Activated T-helper 17 cell treated with anti-CD3 and anti-CD28 coated beads, Interleukin-2, amount 50 U/mL, for 72 hours (primary cell): ENCODE results near the gene INSRR. TPM values are rescaled to one million over a fixed set of nuclear protein-coding genes. Genes with fewer than 3 reads are reported as not detected.

Experiments
- ATAC-seq: fragments of 150-1000 bp; cut with Tn5 transposase; replicated peaks from 2 replicates; pipeline ENCODE4 v1.10.0; 2021; ENCODE audit warnings: mild to moderate bottlenecking, moderate library complexity
- H3K27ac Mint-ChIP-seq: one replicate; pipeline ENCODE4 v1.8.0; 2022; ENCODE audit warnings: mixed read lengths
- H3K27me3 Mint-ChIP-seq: one replicate; pipeline ENCODE4 v1.8.0; 2022; ENCODE audit warnings: mixed read lengths
- H3K36me3 Mint-ChIP-seq: one replicate; pipeline ENCODE4 v1.8.0; 2022; ENCODE audit warnings: low read depth, mild to moderate bottlenecking, mixed read lengths
- H3K4me1 Mint-ChIP-seq: one replicate; pipeline ENCODE4 v1.8.0; 2022; ENCODE audit warnings: mixed read lengths
- H3K4me3 Mint-ChIP-seq: one replicate; pipeline ENCODE4 v1.8.0; 2022; ENCODE audit warnings: mild to moderate bottlenecking, mixed read lengths
- H3K9me3 Mint-ChIP-seq: one replicate; pipeline ENCODE4 v1.8.0; 2022; ENCODE audit warnings: mixed read lengths
- total RNA-seq, 2 donors: library from RNA; stranded (reverse); gene quantifications; one replicate each; pipeline ENCODE4 v1.2.3, GENCODE V29; 2022

INSRR gene
- total RNA-seq, 2 donors from 2014 or later, result 0.04 to 0.66 TPM

DNA sequence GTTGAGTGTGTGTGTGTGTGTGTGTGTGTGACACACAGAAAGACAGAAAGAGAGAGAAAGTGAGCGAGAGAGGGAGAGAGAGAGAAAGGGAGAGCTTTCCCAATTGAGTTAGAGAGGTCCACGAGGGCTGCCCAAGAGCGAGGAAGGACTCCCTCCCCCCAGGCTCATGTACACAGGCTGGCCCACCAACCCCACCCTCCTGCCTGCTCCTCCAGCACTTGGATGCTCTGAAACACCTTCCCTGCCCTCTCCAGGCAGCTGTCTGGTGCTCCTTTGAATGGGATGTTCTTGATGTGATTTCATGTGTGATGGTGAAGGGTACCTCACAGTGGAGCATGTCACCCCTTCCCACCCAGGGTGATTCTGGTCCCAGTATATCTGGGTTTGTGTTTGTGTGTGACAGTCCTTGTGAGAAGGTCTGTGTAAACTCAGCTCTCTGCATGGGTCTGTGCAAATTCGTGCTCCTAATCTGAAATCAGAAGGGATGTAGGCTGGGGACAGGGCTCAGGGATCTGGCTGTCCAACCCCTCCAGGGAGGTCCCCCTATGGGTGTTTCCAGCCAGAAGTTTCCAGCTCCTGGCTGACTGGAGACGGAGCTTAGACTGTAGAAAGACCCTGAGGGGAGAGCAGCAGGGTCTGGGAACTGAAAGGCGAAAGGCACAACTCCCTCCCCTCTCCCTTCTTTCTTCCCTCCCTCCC lies 27.8 kb upstream of the INSRR start:
- Mint-ChIP-seq H3K4me1 (no peaks in the 10 kb centered on the region), H3K36me3 (no peaks in the 10 kb centered on the region), H3K27ac (peak overlapping the region; percentile 54), H3K9me3 (no peaks in the 10 kb centered on the region), H3K27me3 (peaks cover 36% of the 10 kb centered on the region), H3K4me3 (no peak overlapping the region)
- ATAC-seq, result no peak

DNA sequence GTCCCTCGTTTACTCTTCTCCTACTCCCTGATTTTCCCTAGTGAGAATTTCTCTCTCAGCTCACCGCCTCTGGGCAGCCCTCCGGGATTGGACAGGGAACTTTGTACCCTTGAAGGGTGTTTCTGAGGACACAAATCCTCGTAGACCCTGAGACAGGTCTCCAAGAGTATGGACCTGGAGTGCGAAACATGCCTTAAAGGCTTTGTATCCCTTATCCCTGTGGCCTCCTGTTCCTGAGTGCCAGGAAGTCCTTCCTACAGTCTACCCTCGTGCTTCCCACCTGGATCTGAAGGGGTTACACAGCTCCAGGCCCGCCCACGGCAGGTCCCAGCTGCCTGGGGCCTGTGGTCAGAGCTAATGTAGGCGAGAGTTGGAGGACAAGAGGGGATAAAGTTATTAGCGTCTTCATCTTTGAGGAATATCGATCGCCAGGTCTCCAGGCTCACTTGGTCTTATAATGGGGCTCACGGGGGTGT lies 27.0 kb upstream of the INSRR start:
- H3K4me3 Mint-ChIP-seq, result no peak overlapping the region
- no peaks in the 10 kb centered on the region for H3K36me3 Mint-ChIP-seq
- H3K27ac Mint-ChIP-seq, result peak overlapping the region; percentile 54
- no peaks in the 10 kb centered on the region for H3K4me1 Mint-ChIP-seq
- no peak for ATAC-seq
- H3K9me3 Mint-ChIP-seq, result no peaks in the 10 kb centered on the region
- H3K27me3 Mint-ChIP-seq, result peaks cover 34% of the 10 kb centered on the region

DNA sequence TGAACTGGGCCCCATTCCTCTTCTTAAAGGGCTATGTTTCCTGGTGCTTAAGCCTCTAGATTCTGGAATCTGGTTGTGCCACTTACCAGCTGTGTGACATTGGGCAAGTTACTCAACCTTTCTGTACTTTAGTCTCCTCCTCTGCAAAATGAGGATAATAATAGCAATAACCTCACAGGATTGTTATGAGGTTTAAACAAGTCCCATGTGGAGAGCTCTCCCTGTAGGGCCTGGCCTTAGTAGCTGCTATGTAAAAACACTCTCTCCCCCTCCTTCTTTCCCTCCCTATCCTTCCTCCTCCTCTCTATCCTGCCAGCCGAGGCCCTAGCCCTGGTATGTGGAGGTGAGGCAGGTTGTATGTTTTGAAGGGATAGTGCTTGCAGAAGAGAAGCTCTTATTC lies 26.4 kb upstream of the INSRR start:
- H3K27me3 Mint-ChIP-seq, result peaks cover 40% of the 10 kb centered on the region
- H3K4me3 Mint-ChIP-seq, result no peak overlapping the region
- no peaks in the 10 kb centered on the region for H3K36me3 Mint-ChIP-seq
- no peak for ATAC-seq
- H3K27ac Mint-ChIP-seq, result no peak overlapping the region
- H3K9me3 Mint-ChIP-seq, result no peaks in the 10 kb centered on the region
- H3K4me1 Mint-ChIP-seq, result no peaks in the 10 kb centered on the region

DNA sequence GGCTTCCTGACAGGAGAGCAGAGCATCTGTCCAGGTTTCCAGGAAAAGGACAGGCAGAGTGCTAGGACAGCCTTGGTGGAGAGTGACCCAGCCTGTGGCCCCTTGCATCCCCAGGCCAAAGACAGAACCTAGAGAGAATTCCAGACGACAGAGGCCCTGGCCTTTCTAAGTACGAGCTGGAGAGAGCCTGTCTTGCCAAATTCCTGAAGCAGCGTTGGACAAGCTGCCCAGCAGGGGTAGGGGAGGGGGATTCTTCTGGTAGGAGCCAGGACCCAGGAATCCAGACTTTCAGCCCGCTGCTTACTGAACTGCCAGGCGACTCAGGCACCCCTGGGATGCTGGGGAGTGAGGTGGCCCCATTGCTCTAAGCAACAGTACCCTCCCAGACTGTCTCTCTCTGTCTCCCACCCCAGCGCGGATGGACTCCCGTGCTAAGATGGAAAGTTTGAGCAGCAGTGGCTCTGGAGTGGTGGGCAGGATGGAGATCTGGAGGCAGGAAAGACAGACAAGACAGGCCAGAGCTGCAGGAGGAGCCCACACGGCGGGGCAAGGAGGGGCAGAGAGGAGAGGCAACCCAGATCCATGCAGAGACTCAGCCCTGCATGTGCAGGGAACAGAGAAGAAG lies 25.8 kb upstream of the INSRR start:
- no peaks in the 10 kb centered on the region for H3K9me3 Mint-ChIP-seq
- no peak overlapping the region for H3K4me3 Mint-ChIP-seq
- no peak overlapping the region for H3K27ac Mint-ChIP-seq
- no peaks in the 10 kb centered on the region for H3K4me1 Mint-ChIP-seq
- H3K36me3 Mint-ChIP-seq, result no peaks in the 10 kb centered on the region
- ATAC-seq, result no peak
- H3K27me3 Mint-ChIP-seq, result peaks cover 42% of the 10 kb centered on the region

DNA sequence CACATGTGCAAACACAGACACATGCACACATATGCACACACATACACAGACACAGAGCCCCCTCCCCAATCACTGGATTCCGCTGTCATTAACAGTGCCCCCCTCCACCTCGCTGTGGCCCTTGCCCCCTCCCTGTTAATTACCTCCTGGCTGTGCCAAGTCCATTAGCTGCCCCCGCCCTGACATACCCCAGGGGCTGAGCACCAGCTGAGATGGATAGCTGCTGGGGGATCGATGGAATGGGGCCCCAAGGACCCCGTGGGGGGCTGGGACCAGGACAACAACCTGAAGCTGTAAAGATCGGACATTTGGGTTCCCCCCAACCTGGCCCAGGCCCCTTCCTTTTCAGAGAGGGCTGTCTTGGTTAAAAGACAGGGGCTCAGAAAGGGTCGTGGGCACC lies 25.0 kb upstream of the INSRR start:
- H3K9me3 Mint-ChIP-seq, result no peaks in the 10 kb centered on the region
- H3K4me3 Mint-ChIP-seq, result no peak overlapping the region
- H3K4me1 Mint-ChIP-seq, result no peaks in the 10 kb centered on the region
- no peak overlapping the region for H3K27ac Mint-ChIP-seq
- H3K27me3 Mint-ChIP-seq, result peaks cover 42% of the 10 kb centered on the region
- ATAC-seq, result no peak
- no peaks in the 10 kb centered on the region for H3K36me3 Mint-ChIP-seq

DNA sequence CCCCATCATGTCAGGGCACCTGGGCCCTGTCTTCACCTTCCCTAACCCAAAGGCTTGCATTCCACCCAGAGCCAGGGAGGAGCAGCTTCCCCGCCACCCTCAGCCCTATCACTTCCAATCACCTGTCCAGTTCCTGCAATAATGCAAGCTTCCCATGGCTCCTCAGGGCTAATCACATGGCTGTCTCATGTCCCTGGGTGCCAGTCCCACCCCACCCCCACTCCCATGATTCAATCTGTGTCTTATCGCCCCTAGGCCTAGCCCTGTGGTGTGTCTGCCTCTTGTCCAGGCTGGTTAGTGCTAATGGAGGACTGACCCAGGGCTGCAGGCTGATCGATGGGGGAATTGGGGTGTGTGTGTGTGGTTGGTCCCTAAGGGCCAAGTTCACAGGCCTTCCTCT lies 23.6 kb upstream of the INSRR start:
- H3K9me3 Mint-ChIP-seq, result no peaks in the 10 kb centered on the region
- no peak overlapping the region for H3K27ac Mint-ChIP-seq
- no peaks in the 10 kb centered on the region for H3K4me1 Mint-ChIP-seq
- no peak for ATAC-seq
- no peaks in the 10 kb centered on the region for H3K36me3 Mint-ChIP-seq
- no peak overlapping the region for H3K4me3 Mint-ChIP-seq
- H3K27me3 Mint-ChIP-seq, result peaks cover 43% of the 10 kb centered on the region

DNA sequence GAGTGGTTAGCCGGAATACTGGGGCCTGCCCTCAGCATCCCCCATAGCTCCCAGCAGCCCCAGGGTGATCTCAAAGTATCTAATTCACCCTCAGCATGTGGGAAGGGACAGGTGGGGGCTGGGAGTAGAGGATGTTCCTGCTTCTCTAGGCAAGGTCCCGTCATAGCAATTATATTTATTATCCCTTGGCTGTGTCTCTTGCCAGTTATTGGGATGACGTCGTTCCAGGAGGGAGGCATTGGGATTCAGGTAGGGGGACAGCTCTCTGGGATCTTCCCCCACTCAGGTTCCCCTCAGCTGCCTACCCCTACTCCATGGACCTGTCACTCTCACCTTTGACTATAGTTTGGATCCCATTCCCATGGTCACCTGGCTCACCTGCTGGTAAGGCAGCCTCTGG lies 22.7 kb upstream of the INSRR start:
- H3K4me1 Mint-ChIP-seq, result no peaks in the 10 kb centered on the region
- H3K4me3 Mint-ChIP-seq, result no peak overlapping the region
- H3K27ac Mint-ChIP-seq, result no peak overlapping the region
- H3K9me3 Mint-ChIP-seq, result no peaks in the 10 kb centered on the region
- H3K27me3 Mint-ChIP-seq, result peaks cover 40% of the 10 kb centered on the region
- no peak for ATAC-seq
- H3K36me3 Mint-ChIP-seq, result no peaks in the 10 kb centered on the region

DNA sequence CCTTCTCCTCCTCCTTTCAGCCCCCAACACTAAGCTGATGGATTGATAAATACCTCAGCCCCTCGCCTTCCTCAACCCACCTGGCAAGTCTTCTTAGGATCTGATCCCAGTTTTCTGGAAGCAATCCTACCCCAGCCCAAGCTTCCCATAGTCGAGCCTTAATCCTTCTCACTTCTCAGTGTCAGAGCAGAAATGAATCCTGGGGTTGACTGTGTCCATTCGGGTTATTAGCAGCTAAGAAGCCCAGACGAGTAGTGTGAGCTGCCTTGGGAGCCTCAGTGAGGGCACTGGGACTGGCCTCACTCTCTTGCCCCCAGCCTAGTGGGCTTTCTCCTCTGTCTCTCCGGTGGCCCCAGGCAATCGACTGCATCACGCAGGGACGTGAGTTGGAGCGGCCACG lies 22.2 kb upstream of the INSRR start:
- Mint-ChIP-seq H3K4me1 (no peaks in the 10 kb centered on the region), H3K36me3 (no peaks in the 10 kb centered on the region), H3K27me3 (peaks cover 35% of the 10 kb centered on the region), H3K27ac (no peak overlapping the region), H3K4me3 (no peak overlapping the region), H3K9me3 (no peaks in the 10 kb centered on the region)
- no peak for ATAC-seq

DNA sequence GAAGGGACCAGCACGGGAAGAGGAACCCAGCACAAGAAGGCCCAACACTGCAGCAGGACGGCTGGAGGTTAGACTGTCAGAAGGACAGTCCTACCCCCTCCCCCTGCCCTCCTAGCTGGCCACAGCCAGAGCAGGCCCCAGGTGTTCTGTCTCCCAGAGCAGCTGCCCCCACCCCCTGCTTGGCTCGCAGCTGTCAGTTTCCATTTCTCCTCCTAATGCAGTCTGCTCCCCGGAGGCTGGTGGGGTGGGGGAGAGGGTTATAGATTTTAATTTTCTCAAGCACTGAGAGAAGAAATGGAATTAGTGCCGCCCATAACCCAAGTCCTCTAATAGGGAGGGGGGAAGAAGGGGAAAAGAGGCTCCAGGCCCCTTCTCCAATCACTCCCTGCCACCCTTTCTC lies 21.6 kb upstream of the INSRR start:
- peaks cover 32% of the 10 kb centered on the region for H3K27me3 Mint-ChIP-seq
- no peaks in the 10 kb centered on the region for H3K36me3 Mint-ChIP-seq
- H3K9me3 Mint-ChIP-seq, result no peaks in the 10 kb centered on the region
- H3K4me1 Mint-ChIP-seq, result no peaks in the 10 kb centered on the region
- no peak overlapping the region for H3K4me3 Mint-ChIP-seq
- no peak overlapping the region for H3K27ac Mint-ChIP-seq
- no peak for ATAC-seq

DNA sequence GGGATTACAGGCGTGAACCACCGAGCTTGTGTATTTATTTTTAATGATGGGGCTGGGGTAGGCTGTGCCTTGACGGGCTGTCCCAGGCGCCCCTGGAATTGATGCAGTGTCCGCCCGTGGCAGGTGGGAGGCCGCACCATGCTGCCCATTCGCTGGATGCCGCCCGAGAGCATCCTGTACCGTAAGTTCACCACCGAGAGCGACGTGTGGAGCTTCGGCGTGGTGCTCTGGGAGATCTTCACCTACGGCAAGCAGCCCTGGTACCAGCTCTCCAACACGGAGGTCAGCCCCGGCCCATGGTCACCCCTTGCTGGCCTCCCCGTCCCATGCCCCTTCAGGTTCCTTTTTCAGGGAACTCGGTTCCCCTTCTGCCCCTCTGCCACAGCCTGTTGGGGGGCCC lies 21.0 kb upstream of the INSRR start:
- Mint-ChIP-seq H3K4me3 (no peak overlapping the region), H3K27ac (no peak overlapping the region), H3K4me1 (no peaks in the 10 kb centered on the region), H3K9me3 (no peaks in the 10 kb centered on the region), H3K36me3 (no peaks in the 10 kb centered on the region), H3K27me3 (peaks cover 35% of the 10 kb centered on the region)
- no peak for ATAC-seq

DNA sequence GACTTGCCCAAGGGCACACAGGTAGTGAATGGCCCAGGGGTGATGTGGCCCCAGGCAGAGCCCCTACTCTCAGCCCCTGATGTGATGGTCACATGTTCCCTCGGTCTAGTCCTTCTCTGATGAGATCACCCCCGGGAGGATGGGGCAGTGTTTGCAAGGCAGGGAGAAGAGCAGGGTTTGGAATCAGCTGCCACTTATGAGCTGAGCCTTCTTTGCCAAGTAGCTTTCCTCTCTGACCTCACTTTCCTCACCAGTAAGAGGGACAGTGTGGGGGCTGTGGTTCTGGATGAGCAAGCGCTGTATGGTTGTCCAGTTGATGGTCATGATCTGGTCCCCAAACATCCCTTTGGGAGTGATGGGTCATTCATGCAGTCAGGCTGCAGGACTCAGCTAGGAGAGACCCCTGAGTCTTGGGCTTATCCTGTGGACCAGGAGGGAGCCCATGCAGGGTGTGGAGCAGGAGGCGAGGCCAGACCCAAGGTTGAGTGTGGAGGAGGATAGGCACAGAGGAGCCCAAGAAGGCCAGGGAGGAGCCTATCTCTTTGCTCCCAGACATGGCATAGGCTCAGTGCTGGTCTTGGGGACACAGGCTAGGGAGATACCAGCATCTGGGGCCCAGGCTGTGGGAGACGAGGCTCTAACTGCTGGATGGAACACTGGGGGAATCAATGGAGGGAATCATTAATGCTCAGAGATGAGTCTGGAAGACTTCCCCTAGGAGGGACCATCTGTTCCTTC lies 18.7 kb upstream of the INSRR start:
- H3K4me1 Mint-ChIP-seq, result no peaks in the 10 kb centered on the region
- H3K36me3 Mint-ChIP-seq, result no peaks in the 10 kb centered on the region
- no peak overlapping the region for H3K27ac Mint-ChIP-seq
- no peak for ATAC-seq
- H3K9me3 Mint-ChIP-seq, result no peaks in the 10 kb centered on the region
- H3K27me3 Mint-ChIP-seq, result peaks cover 22% of the 10 kb centered on the region
- no peak overlapping the region for H3K4me3 Mint-ChIP-seq

DNA sequence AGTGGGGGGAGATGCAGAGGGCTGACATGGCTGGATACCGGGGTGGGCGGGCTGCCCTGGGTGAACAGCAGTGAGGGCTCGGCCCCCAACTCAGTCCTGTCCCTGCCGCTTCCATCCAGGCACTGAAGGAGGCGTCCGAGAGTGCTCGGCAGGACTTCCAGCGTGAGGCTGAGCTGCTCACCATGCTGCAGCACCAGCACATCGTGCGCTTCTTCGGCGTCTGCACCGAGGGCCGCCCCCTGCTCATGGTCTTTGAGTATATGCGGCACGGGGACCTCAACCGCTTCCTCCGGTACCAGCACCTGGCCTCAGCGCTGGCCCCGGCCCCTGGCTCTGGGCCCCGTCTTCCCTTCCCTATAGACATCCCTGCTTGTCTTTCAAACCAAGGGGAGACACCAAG lies 17.4 kb upstream of the INSRR start:
- Mint-ChIP-seq H3K27me3 (peaks cover 22% of the 10 kb centered on the region), H3K4me3 (no peak overlapping the region), H3K4me1 (no peaks in the 10 kb centered on the region), H3K27ac (no peak overlapping the region), H3K36me3 (no peaks in the 10 kb centered on the region), H3K9me3 (no peaks in the 10 kb centered on the region)
- ATAC-seq, result no peak

DNA sequence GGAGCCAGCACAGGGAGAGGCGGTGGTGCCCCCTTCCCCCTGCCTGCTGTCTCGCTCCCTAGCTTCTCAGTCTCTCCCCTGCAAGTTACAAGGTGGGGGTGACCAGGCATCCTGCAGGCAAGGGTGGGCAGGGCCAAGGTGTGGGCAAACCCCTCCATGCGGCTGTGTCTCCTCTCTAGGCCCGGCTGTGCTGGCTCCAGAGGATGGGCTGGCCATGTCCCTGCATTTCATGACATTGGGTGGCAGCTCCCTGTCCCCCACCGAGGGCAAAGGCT lies 16.4 kb upstream of the INSRR start:
- Mint-ChIP-seq H3K27ac (no peak overlapping the region), H3K4me1 (peaks cover 9% of the 10 kb centered on the region), H3K4me3 (no peak overlapping the region), H3K9me3 (no peaks in the 10 kb centered on the region), H3K27me3 (peaks cover 14% of the 10 kb centered on the region), H3K36me3 (no peaks in the 10 kb centered on the region)
- no peak for ATAC-seq

DNA sequence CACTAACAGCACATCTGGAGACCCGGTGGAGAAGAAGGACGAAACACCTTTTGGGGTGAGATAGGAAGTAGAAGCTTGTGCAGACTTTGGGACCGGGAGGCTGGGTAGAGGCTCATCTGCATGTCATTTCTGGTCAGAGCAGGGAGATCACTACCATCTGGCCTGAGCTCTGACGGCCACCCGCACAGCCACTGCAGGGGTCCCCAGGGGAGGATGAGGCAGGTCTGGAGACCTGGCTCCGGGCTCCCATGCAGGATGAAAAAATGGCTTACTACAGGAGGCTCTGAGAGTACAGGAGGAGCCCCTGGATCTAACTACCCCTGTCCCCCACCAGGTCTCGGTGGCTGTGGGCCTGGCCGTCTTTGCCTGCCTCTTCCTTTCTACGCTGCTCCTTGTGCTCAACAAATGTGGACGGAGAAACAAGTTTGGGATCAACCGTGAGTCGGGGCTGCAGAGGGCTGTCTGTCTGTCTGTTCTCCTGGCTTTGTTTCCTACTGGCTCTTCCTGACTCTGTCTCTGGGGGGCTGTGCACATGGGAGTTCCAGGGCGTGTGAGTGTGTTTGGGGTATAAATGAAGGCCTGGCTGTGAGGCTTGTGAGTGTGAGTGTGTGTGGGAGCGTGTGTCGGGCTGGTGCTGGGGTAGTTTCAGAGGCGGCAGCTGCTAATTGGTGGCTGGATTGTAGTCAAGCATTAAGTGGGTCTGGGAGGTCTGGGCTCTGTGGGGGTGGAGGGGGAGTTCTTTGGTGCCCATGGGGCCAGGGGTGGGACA lies 15.8 kb upstream of the INSRR start:
- Mint-ChIP-seq H3K27ac (no peak overlapping the region), H3K9me3 (no peaks in the 10 kb centered on the region), H3K27me3 (peaks cover 12% of the 10 kb centered on the region), H3K4me3 (no peak overlapping the region), H3K4me1 (peaks cover 11% of the 10 kb centered on the region), H3K36me3 (no peaks in the 10 kb centered on the region)
- ATAC-seq, result no peak

DNA sequence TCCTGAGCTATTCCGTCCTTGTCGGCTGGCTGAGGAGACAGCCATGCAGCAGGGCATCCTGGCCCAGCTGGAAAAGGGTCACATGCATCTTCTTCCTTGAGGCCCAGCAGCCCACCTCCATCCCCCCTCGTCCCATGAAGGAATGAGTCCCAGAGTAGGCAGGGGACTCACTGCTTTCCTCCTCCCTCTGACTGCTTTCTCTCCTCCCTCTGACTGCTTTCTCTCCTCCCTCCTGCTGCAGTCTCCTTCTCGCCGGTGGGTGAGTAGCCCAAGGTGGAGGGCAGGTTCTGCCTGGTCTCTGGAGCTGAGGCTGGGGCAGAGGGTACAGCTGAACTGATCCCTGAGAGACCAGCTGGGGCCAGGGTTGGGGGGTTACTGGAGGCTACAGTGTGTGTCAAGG lies 15.2 kb upstream of the INSRR start:
- peaks cover 11% of the 10 kb centered on the region for H3K4me1 Mint-ChIP-seq
- H3K9me3 Mint-ChIP-seq, result no peaks in the 10 kb centered on the region
- no peaks in the 10 kb centered on the region for H3K36me3 Mint-ChIP-seq
- no peak overlapping the region for H3K27ac Mint-ChIP-seq
- no peak for ATAC-seq
- H3K27me3 Mint-ChIP-seq, result peaks cover 11% of the 10 kb centered on the region
- H3K4me3 Mint-ChIP-seq, result no peak overlapping the region
